VCaP (cell line): ENCODE results near the gene SH3YL1.

Experiments used
- H3K27ac ChIP-seq: fragments of 450-650 bp; 2 replicates; pipeline ENCODE4 v1.5.1; 2017
- CTCF ChIP-seq: fragments of 450-650 bp; conservative IDR thresholded peaks from 2 replicates; pipeline ENCODE4 v1.5.1; 2017; ENCODE audit warnings: mild to moderate bottlenecking, moderate library complexity

SH3YL1 gene

GRCh38 chr2:238869-239268 lies 25.0 kb downstream of the SH3YL1 start:
- TF ChIP-seq CTCF, result no peak

GRCh38 chr2:238431-238830 lies 25.4 kb downstream of the SH3YL1 start:
- H3K27ac ChIP-seq, result no peak overlapping the region
- no peak for TF ChIP-seq CTCF

More at GRCh38 chr2:238869-239268, 25.0 kb downstream of the SH3YL1 start:
- H3K27ac ChIP-seq, result no peak overlapping the region

GRCh38 chr2:237878-238277 lies 26.0 kb downstream of the SH3YL1 start:
- TF ChIP-seq CTCF, result no peak
- H3K27ac ChIP-seq, result no peak overlapping the region

- no peak overlapping the region for H3K27ac ChIP-seq
- no peak for TF ChIP-seq CTCF
These were observed 26.8 kb downstream of the SH3YL1 start for GRCh38 chr2:236993-237539.

- H3K27ac ChIP-seq, result no peak overlapping the region
- no peak for TF ChIP-seq CTCF
These were observed 29.4 kb downstream of the SH3YL1 start for GRCh38 chr2:234421-234820.

GRCh38 chr2:233030-233429 lies 30.8 kb downstream of the SH3YL1 start:
- TF ChIP-seq CTCF, result no peak
- H3K27ac ChIP-seq, result no peak overlapping the region

GRCh38 chr2:231521-232185 lies 32.2 kb downstream of the SH3YL1 start:
- no peak for TF ChIP-seq CTCF
- H3K27ac ChIP-seq, result no peak overlapping the region
